Measurements from ENCODE around the gene FGGY. TPM values are rescaled to one million over a fixed set of nuclear protein-coding genes. Genes with fewer than 3 reads are reported as not detected.

FGGY gene
- total RNA-seq, 2 donors from 2014 or later, result 16.0 to 21.8 TPM

- H3K4me3 ChIP-seq, result no peak overlapping the region
- no peak for DNase-seq (ENCODE audit: low spot score)
- H3K27me3 ChIP-seq, result no peaks in the 10 kb centered on the region
- H3K36me3 ChIP-seq, result no peaks in the 10 kb centered on the region
- no peak for TF ChIP-seq CTCF (IDR thresholded peaks at IDR 0.05)
- no peak overlapping the region for H3K27ac ChIP-seq
- peaks cover 0 to 15% of the 10 kb centered on the region in 2 donors for H3K4me1 ChIP-seq
- peaks cover 0 to under 1% of the 10 kb centered on the region in 2 donors for H3K9me3 ChIP-seq
Observed at GRCh38 chr1:59500950-59501742, 204.3 kb downstream of the FGGY start.

GRCh38 chr1:59502009-59502691, 205.3 kb downstream of the FGGY start:
- TF ChIP-seq CTCF (IDR thresholded peaks at IDR 0.05), result no peak
- H3K9me3 ChIP-seq, result no peaks in the 10 kb centered on the region
- H3K27me3 ChIP-seq, result no peaks in the 10 kb centered on the region
- H3K4me1 ChIP-seq, result peaks cover 0 to 15% of the 10 kb centered on the region in 2 donors
- H3K4me3 ChIP-seq, result no peak overlapping the region
- H3K36me3 ChIP-seq, result no peaks in the 10 kb centered on the region
- DNase-seq (ENCODE audit: low spot score), result no peak
- H3K27ac ChIP-seq, result no peak overlapping the region

GRCh38 chr1:59504276-59504675, 207.4 kb downstream of the FGGY start:
- no peak overlapping the region for H3K4me3 ChIP-seq
- peaks cover 0 to 7% of the 10 kb centered on the region in 2 donors for H3K4me1 ChIP-seq
- no peak for TF ChIP-seq CTCF (IDR thresholded peaks at IDR 0.05)
- no peak for DNase-seq (ENCODE audit: low spot score)
- H3K9me3 ChIP-seq, result no peaks in the 10 kb centered on the region
- H3K27ac ChIP-seq, result no peak overlapping the region
- no peaks in the 10 kb centered on the region for H3K36me3 ChIP-seq
- H3K27me3 ChIP-seq, result no peaks in the 10 kb centered on the region

GRCh38 chr1:59505596-59506028, 208.7 kb downstream of the FGGY start:
- H3K4me1 ChIP-seq, result no peaks in the 10 kb centered on the region

GRCh38 chr1:59506952-59507351, 210.1 kb downstream of the FGGY start:
- H3K27ac ChIP-seq, result peak overlapping the region; percentile 0 to 26
- no peak for TF ChIP-seq CTCF (IDR thresholded peaks at IDR 0.05)
- no peaks in the 10 kb centered on the region for H3K36me3 ChIP-seq
- no peaks in the 10 kb centered on the region for H3K9me3 ChIP-seq
- no peaks in the 10 kb centered on the region for H3K4me1 ChIP-seq
- DNase-seq (ENCODE audit: low spot score), result no peak
- H3K27me3 ChIP-seq, result no peaks in the 10 kb centered on the region
- no peak overlapping the region for H3K4me3 ChIP-seq

More at GRCh38 chr1:59505596-59506028, 208.7 kb downstream of the FGGY start:
- no peak overlapping the region for H3K27ac ChIP-seq
- no peaks in the 10 kb centered on the region for H3K9me3 ChIP-seq
- no peak overlapping the region for H3K4me3 ChIP-seq
- no peak for DNase-seq (ENCODE audit: low spot score)
- TF ChIP-seq CTCF (IDR thresholded peaks at IDR 0.05), result no peak
- H3K36me3 ChIP-seq, result no peaks in the 10 kb centered on the region
- H3K27me3 ChIP-seq, result no peaks in the 10 kb centered on the region
